ENCODE data around the gene MRPL45.
A peak's percentile ranks its signal among the peaks of the same experiment; 100 is the strongest.

MRPL45 gene

DNA sequence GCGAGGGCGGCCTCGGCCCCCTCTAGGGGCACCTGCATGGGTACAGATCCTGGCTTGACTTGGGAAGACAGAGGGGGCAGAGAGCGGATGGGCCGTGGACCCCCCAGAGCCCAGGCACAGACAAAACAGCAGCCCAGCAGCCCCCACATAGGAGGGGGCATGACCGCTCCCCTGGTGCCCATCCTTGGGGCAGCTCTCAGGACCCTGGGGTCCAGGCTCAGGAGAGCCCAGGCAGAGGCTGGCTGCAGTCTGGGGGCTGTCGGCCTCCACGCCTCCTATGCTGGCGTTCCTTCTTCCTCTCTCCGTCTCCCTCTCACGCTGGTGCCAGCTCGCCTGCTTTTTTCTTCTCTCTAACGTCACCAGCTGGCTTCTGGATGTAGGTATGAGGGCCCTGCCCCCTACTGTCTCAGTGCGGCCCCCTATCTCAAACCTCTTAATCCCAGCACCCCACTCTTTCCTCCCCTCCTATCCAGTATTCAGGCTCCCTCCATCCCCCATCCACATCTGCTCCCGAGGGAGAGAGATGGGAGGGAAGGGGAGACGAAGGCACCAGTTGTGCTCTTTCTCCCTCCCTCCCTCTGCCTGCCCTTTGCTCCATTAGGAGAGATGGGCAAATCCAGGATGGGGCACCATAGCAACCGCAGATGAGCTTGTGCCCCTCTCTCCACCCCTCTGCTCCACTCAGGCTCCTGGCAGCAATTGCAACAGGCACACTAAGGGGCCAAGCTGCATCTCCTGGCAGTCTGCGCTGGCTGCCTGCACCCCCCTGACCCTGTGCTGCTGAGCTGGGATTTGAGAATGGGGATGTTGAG lies 46.8 kb downstream of the MRPL45 start, which contains the start of gene GPR179:
Gene GPR179, minus strand, starts transcription at position 349 of the 812 bp plus-strand sequence. Its CDS starts 167 bp downstream, at position 182.
- Histone ChIP-seq H3K27me3 (no peaks in the 10 kb centered on the region), H3K4me3 (no peak within 1 kb of the TSS), H3K27ac (no peak within 1 kb of the TSS), H3K36me3 (no peaks in the 10 kb centered on the region), H3K9me3 (replicated peaks in 1 of 11) (no peaks in the 10 kb centered on the region), H3K4me1 (peaks cover 7 to 31% (median 20%) of the 10 kb centered on the region in 10 experiments; a peak in 13 of 20 replicates), H4K20me1 (no peaks in the 10 kb centered on the region), H3K4me2 (peak within 1 kb of the TSS in 6 of 11 experiments; percentile 17 to 53 (median 42); a peak in 11 of 22 replicates), H3K9ac (no peak within 1 kb of the TSS; a peak in 1 of 22 replicates)
- TF ChIP-seq Cebpa-rat (IDR thresholded peaks at IDR 0.05): no peak

DNA sequence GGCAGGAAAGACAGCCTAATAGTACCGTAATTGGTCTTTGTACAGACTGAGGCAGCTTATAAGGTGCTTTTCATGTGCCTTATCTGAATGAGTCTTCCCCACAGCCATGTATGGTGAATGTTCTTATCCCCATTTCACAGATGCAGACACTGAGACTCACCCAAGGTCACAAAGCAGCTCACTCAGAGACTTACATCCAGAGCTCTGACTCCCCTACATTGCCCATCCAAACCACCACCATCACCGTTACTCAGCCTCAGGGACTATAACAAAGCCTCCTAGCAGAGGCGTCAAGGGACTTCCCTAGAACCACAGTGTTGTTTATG lies 47.4 kb downstream of the MRPL45 start:
- Histone ChIP-seq H4K20me1 (no peaks in the 10 kb centered on the region), H3K36me3 (no peaks in the 10 kb centered on the region), H3K4me3 (no peak overlapping the region), H3K4me1 (peaks cover 7 to 31% (median 20%) of the 10 kb centered on the region in 10 experiments; a peak in 13 of 20 replicates), H3K9ac (no peak overlapping the region), H3K27ac (no peak overlapping the region), H3K27me3 (no peaks in the 10 kb centered on the region), H3K4me2 (peak overlapping the region in 6 of 11 experiments; percentile 17 to 53 (median 42); a peak in 11 of 22 replicates), H3K9me3 (replicated peaks in 1 of 11) (no peaks in the 10 kb centered on the region)
- TF ChIP-seq Cebpa-rat (IDR thresholded peaks at IDR 0.05): no peak

DNA sequence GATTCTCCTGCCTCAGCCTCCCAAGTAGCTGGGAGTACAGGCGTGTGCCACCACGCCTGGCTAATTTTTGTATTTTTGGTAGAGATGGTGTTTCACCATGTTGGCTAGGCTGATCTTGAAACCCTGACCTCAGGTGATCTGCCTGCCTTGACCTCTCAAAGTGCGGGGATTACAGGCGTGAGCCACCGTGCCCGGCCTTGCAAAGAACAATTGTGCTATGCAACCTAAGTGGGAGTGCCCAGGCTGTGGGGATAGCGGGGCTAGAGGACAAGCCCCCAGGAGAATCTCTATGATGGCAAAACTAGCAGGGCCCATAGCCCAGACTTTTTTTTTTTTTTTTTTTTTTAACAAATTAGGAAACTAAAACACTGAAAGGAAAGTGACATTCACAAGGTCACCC lies 48.8 kb downstream of the MRPL45 start:
- Histone ChIP-seq H3K4me2 (no peak overlapping the region), H3K27ac (no peak overlapping the region), H3K27me3 (no peaks in the 10 kb centered on the region), H3K9ac (no peak overlapping the region), H3K36me3 (no peaks in the 10 kb centered on the region), H4K20me1 (no peaks in the 10 kb centered on the region), H3K9me3 (replicated peaks in 1 of 11) (no peaks in the 10 kb centered on the region), H3K4me1 (peaks cover 7 to 33% (median 20%) of the 10 kb centered on the region in 10 experiments; a peak in 13 of 20 replicates), H3K4me3 (no peak overlapping the region)
- no peak for TF ChIP-seq Cebpa-rat (IDR thresholded peaks at IDR 0.05)

DNA sequence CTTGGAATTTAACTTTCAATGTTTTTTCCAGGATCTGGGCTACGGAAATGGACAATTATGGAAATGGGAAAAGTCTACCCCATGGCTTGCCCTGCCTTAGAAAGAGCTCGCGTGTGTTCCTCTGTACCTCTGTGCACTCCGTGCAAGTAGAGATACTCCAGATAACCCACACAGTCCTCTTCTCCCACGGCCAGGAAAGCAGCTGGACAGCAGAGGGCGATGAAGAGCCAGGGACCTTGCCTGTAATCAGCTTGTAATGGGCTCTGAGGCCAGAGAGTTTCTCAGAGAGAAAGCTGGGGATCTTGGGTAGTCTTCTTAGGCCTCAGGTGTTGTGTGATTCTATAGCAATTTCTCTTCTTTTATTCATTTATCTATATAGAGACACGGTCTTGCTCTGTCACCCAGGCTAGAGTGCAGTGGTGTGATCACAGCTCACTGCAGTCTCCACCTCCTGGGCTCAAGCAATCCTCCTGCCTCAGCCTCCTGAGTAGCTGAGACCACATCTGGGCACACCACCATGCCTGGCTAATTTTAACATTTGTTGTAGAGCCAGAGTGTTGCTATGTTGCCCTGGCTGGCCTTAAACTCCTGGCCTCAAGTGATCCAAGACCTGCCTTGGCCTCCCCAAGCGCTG lies 52.2 kb downstream of the MRPL45 start:
- Histone ChIP-seq H3K4me1 (peaks cover 13 to 32% (median 22%) of the 10 kb centered on the region in 10 experiments), H3K9me3 (replicated peaks in 1 of 11) (no peaks in the 10 kb centered on the region), H3K27ac (no peak overlapping the region), H3K4me3 (no peak overlapping the region), H3K9ac (no peak overlapping the region), H4K20me1 (peaks cover 12 to 21% (median 18%) of the 10 kb centered on the region in 11 experiments; a peak in 16 of 22 replicates), H3K27me3 (no peaks in the 10 kb centered on the region), H3K4me2 (no peak overlapping the region), H3K36me3 (no peaks in the 10 kb centered on the region)
- TF ChIP-seq Cebpa-rat (IDR thresholded peaks at IDR 0.05): no peak

DNA sequence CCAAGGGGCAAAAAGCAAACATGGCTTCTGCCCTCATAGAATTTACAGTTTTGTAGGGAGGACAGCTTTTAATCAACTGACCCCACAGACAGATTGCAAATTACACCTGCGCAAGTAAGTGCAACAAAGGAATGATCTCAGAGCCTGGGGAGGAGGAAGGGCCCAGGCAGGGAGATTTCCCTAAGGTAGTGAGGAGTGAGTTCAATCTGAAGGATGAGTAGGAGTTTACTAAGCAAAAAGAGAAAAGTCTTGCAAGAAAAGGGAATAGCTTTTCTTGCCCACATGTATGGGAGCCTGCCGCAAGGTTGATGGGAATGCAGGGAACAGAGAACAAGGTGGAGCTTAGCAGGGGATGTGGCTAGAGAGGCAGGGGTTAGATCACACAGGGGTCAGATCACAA lies 53.1 kb downstream of the MRPL45 start:
- H3K4me2 ChIP-seq: no peak overlapping the region
- H3K9ac ChIP-seq: no peak overlapping the region; a peak in 1 of 22 replicates
- no peaks in the 10 kb centered on the region for H3K9me3 ChIP-seq (replicated peaks in 1 of 11)
- H4K20me1 ChIP-seq: peaks cover 17 to 30% (median 26%) of the 10 kb centered on the region in 11 experiments; a peak in 16 of 22 replicates
- no peaks in the 10 kb centered on the region for H3K36me3 ChIP-seq
- no peaks in the 10 kb centered on the region for H3K27me3 ChIP-seq
- H3K4me3 ChIP-seq: no peak overlapping the region
- no peak for TF ChIP-seq Cebpa-rat (IDR thresholded peaks at IDR 0.05)
- peaks cover 21 to 32% (median 26%) of the 10 kb centered on the region in 10 experiments for H3K4me1 ChIP-seq
- H3K27ac ChIP-seq: no peak overlapping the region

DNA sequence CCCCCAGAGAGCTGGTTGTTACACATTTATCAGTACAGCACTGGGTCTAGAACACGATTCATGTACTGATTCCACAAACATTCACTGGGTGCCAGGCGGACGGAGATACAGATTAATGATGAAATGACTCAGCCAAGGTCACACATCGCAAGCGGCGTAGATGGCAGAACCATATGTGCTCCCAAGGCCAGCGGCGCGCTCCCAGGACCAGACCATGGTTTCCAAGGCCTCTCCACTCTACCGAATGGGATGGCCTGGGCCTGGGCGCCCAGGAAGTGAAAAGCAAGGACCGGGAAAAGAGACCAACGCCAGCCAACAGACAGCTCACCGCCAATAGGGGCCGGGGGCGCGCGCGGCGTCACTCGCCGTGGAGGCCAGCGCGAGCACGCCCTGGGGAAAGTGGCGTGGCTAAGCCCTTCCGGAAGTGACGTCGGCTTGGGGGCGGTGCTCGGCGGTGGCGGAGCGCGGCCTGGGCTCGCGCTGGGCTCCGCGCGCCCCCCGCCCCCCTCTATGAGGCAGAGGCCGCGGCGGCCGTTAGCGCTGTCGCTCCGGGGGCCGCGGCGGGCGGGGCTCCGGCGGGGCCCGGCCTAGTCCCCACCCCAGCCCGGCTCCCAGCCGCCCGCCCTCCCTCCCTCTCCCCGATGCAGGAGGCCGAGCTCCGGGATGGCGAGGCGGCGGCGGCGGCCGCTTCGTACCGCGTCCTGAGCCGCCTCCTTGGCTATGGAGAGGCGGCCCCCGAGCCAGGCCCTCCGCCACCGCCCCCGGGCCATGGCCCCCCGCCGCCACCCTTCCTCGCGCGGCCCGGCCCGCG lies 54.6 kb downstream of the MRPL45 start, which contains the start of gene SOCS7:
Gene SOCS7, plus strand, starts transcription at position 433 of the 811 bp plus-strand sequence. Its CDS starts 209 bp downstream, at position 642.
- Histone ChIP-seq H3K27ac (peak within 1 kb of the TSS; percentile 47 to 84 (median 72); a peak in 21 of 22 replicates), H3K36me3 (peaks cover 0 to 7% (median 0%) of the 10 kb centered on the region in 11 experiments; a peak in 4 of 22 replicates), H3K9ac (peak within 1 kb of the TSS; percentile 78 to 93 (median 85)), H3K4me2 (peak within 1 kb of the TSS; percentile 74 to 99 (median 95)), H3K27me3 (no peaks in the 10 kb centered on the region), H3K4me1 (peaks cover 21 to 45% (median 31%) of the 10 kb centered on the region in 10 experiments), H4K20me1 (peaks cover 24 to 45% (median 39%) of the 10 kb centered on the region in 11 experiments; a peak in 16 of 22 replicates), H3K9me3 (replicated peaks in 1 of 11) (no peaks in the 10 kb centered on the region), H3K4me3 (peak within 1 kb of the TSS; percentile 81 to 96 (median 89))
- TF ChIP-seq Cebpa-rat (IDR thresholded peaks at IDR 0.05): no peak

DNA sequence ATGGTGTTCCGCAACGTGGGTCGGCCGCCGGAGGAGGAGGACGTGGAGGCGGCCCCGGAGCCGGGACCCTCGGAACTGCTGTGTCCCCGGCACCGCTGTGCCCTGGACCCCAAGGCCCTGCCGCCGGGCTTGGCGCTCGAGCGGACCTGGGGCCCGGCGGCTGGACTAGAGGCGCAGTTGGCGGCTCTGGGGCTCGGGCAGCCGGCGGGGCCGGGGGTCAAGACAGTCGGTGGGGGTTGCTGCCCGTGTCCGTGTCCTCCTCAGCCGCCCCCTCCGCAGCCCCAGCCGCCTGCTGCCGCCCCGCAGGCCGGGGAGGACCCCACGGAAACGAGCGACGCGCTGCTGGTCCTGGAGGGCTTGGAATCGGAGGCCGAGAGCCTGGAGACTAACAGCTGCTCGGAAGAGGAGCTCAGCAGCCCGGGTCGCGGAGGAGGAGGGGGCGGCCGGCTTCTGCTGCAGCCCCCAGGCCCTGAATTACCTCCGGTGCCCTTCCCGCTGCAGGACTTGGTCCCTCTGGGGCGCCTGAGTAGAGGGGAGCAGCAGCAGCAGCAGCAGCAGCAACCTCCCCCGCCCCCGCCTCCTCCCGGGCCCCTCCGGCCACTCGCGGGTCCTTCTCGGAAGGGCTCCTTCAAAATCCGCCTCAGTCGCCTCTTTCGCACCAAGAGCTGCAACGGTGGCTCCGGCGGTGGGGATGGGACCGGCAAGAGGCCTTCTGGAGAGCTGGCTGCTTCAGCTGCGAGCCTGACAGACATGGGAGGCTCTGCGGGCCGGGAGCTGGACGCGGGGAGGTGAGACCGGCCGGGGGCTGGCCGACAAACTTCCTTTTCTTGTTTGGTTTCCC lies 55.5 kb downstream of the MRPL45 start:
- Histone ChIP-seq H3K27me3 (no peaks in the 10 kb centered on the region), H3K9ac (peak overlapping the region; percentile 78 to 93 (median 85)), H3K4me1 (peaks cover 21 to 54% (median 35%) of the 10 kb centered on the region in 10 experiments), H3K9me3 (replicated peaks in 1 of 11) (no peaks in the 10 kb centered on the region), H3K27ac (peak overlapping the region; percentile 47 to 84 (median 72); a peak in 21 of 22 replicates), H3K4me3 (peak overlapping the region; percentile 81 to 96 (median 89)), H3K36me3 (peaks cover 0 to 7% (median 0%) of the 10 kb centered on the region in 11 experiments; a peak in 4 of 22 replicates), H3K4me2 (peak overlapping the region; percentile 74 to 99 (median 95)), H4K20me1 (peaks cover 24 to 54% (median 47%) of the 10 kb centered on the region in 11 experiments; a peak in 16 of 22 replicates)
- TF ChIP-seq Cebpa-rat (IDR thresholded peaks at IDR 0.05): no peak
